Testis (tissue), 2 donors: ENCODE data around the gene EDN2.

Source experiments
- CTCF ChIP-seq, 3 experiments: fragments of 450-650 bp in 2 of 3; fragments of 200-600 bp in 1 of 3; sonication (generic) in 1 of 3; IDR thresholded peaks; one replicate each; pipeline ENCODE4 v1.5.1; 2016 to 2019; ENCODE audit warnings: antibody characterized with exemption in 3 of 3, mild to moderate bottlenecking in 2 of 3, moderate library complexity in 1 of 3
- POLR2A ChIP-seq: fragments of 450-650 bp; IDR thresholded peaks from one replicate; pipeline ENCODE4 v1.6.1; 2017; ENCODE audit warnings: antibody characterized with exemption, mild to moderate bottlenecking, moderate library complexity

- TF ChIP-seq POLR2A (no peak), CTCF (IDR thresholded peaks at IDR 0.05) (no peak)
Measured at GRCh38 chr1:41436281-41437010, 48.0 kb downstream of the EDN2 start.
